SIG-M5 treated with dmso at 0.1 percent for 504 hours (cell line): ENCODE measurements around the gene GOT1.

Experiments used
- DNase-seq: peaks from one replicate; lab custom pipeline; 2025; ENCODE audit not compliant: unreplicated experiment; lab: John Stamatoyannopoulos, UW

GOT1 gene

GRCh38 chr10:99396471-99396870 lies 34.0 kb downstream of the GOT1 start:
- no peak for DNase-seq

- DNase-seq: no peak
Measured at GRCh38 chr10:99395750-99396445, 34.5 kb downstream of the GOT1 start.

- no peak for DNase-seq
Measured at GRCh38 chr10:99394761-99395386, 35.5 kb downstream of the GOT1 start.

- no peak for DNase-seq
Measured at GRCh38 chr10:99394256-99394655, 36.2 kb downstream of the GOT1 start.

GRCh38 chr10:99393683-99394082 lies 36.7 kb downstream of the GOT1 start:
- no peak for DNase-seq

GRCh38 chr10:99393036-99393435 lies 37.4 kb downstream of the GOT1 start:
- no peak for DNase-seq

- DNase-seq: no peak
Measured at GRCh38 chr10:99391346-99391745, 39.1 kb downstream of the GOT1 start.

GRCh38 chr10:99389729-99390480 lies 40.5 kb downstream of the GOT1 start:
- no peak for DNase-seq

GRCh38 chr10:99387541-99387940 lies 42.9 kb downstream of the GOT1 start:
- DNase-seq: no peak

GRCh38 chr10:99387071-99387470 lies 43.4 kb downstream of the GOT1 start:
- DNase-seq: no peak

- DNase-seq: no peak
Measured at GRCh38 chr10:99382176-99382575, 48.2 kb downstream of the GOT1 start.

- no peak for DNase-seq
Measured at GRCh38 chr10:99375426-99375825, 55.0 kb downstream of the GOT1 start.

GRCh38 chr10:99374972-99375371 lies 55.5 kb downstream of the GOT1 start:
- DNase-seq: no peak

- DNase-seq: no peak
Measured at GRCh38 chr10:99374526-99374925, 55.9 kb downstream of the GOT1 start.

GRCh38 chr10:99372546-99373271 lies 57.7 kb downstream of the GOT1 start:
- no peak for DNase-seq

- peak; percentile 11 for DNase-seq
Measured at GRCh38 chr10:99370993-99371392, 59.4 kb downstream of the GOT1 start.

- no peak for DNase-seq
Measured at GRCh38 chr10:99369551-99369950, 60.9 kb downstream of the GOT1 start.

GRCh38 chr10:99369126-99369525 lies 61.3 kb downstream of the GOT1 start:
- no peak for DNase-seq

- no peak for DNase-seq
Measured at GRCh38 chr10:99368646-99369045, 61.8 kb downstream of the GOT1 start.

GRCh38 chr10:99366666-99367065 lies 63.8 kb downstream of the GOT1 start:
- DNase-seq: peak; percentile 2

GRCh38 chr10:99365736-99366135 lies 64.7 kb downstream of the GOT1 start:
- DNase-seq: no peak
